H1 (cell line): ENCODE data around the gene SARS2. TPM values are rescaled to one million over a fixed set of nuclear protein-coding genes. Genes with fewer than 3 reads are reported as not detected.

Experiments
- CTCF ChIA-PET: fragments of 300-600 bp; sonication (Branson Sonifier 250); formaldehyde crosslinking; loops from one replicate; lab custom pipeline; 2021; ENCODE audit not compliant: partially characterized antibody; lab: Charles Lee
- POLR2A ChIA-PET: fragments of 300-600 bp; sonication (Branson Sonifier 250); formaldehyde crosslinking; loops from one replicate; lab custom pipeline; 2021; ENCODE audit warnings: inconsistent platforms; ENCODE audit not compliant: partially characterized antibody; lab: Charles Lee
- DNase-seq, 2 experiments: peaks; one replicate each; pipeline versions ENCODE4 v3.0.0 to v3.0.0-alpha.2; 2010 to 2022; ENCODE audit warnings: low spot score in 2 of 2, low read depth in 1 of 2, mixed read lengths in 1 of 2
- FAIRE-seq: peaks from 2 replicates; lab custom pipeline; 2011; peaks lifted over from hg19 to GRCh38; lab: Jason Lieb, UNC
- H2AFZ ChIP-seq: 2 replicates; pipeline ENCODE4 v1.8.1; 2012; ENCODE audit warnings: low read length, inconsistent platforms
- H2AK5ac ChIP-seq: 2 replicates; pipeline ENCODE4 v1.6.1; 2013; ENCODE audit warnings: low read depth, low read length
- H2BK120ac ChIP-seq: replicated peaks from 2 replicates; pipeline ENCODE3; 2013; ENCODE audit warnings: low read depth, low read length, inconsistent platforms
- H2BK12ac ChIP-seq: 2 replicates; pipeline ENCODE4 v1.6.1; 2013; ENCODE audit warnings: low read depth, low read length
- H2BK15ac ChIP-seq: 2 replicates; pipeline ENCODE4 v1.6.1; 2013; ENCODE audit warnings: low read length
- H2BK20ac ChIP-seq: 2 replicates; pipeline ENCODE4 v1.6.1; 2013; ENCODE audit warnings: low read length
- H2BK5ac ChIP-seq: 2 replicates; pipeline ENCODE4 v1.6.1; 2013; ENCODE audit warnings: low read depth, low read length
- H3K14ac ChIP-seq: 2 replicates; pipeline ENCODE4 v1.6.1; 2013; ENCODE audit warnings: inconsistent platforms; ENCODE audit not compliant: insufficient read length
- H3K18ac ChIP-seq: 2 replicates; pipeline ENCODE4 v1.6.1; 2013; ENCODE audit warnings: low read length; ENCODE audit errors: extremely low read depth
- H3K23ac ChIP-seq: 2 replicates; pipeline ENCODE4 v1.6.1; 2013; ENCODE audit warnings: inconsistent platforms; ENCODE audit not compliant: insufficient read length
- H3K23me2 ChIP-seq: 2 replicates; pipeline ENCODE4 v1.6.1; 2013; ENCODE audit warnings: low read depth, low read length
- H3K27ac ChIP-seq: 2 replicates; pipeline ENCODE4 v1.6.1; 2011; ENCODE audit warnings: low read depth, low read length, inconsistent platforms
- H3K27me3 ChIP-seq, 4 experiments: replicated peaks in 1 of 4; 1 replicate in 1 of 4; 2 replicates in 3 of 4; pipeline versions ENCODE4 v1.6.1 to v1.8.1; 2011 to 2013; ENCODE audit warnings: low read length in 3 of 4, mild to moderate bottlenecking in 3 of 4, inconsistent platforms in 2 of 4, mixed read lengths in 2 of 4, moderate library complexity in 1 of 4; ENCODE audit not compliant: control insufficient read depth in 3 of 4, insufficient read depth in 3 of 4; ENCODE audit errors: extremely low read depth in 1 of 4
- H3K36me3 ChIP-seq, 4 experiments: 2 replicates each; pipeline versions ENCODE4 v1.6.1 to v1.8.1; 2011 to 2013; ENCODE audit warnings: mild to moderate bottlenecking in 4 of 4, low read length in 3 of 4, moderate library complexity in 2 of 4, control low read depth in 1 of 4, inconsistent platforms in 1 of 4; ENCODE audit not compliant: insufficient read depth in 4 of 4, control insufficient read depth in 2 of 4
- H3K4ac ChIP-seq: replicated peaks from 2 replicates; pipeline ENCODE3; 2013; ENCODE audit warnings: low read length, low read depth, mixed read lengths, inconsistent platforms; ENCODE audit not compliant: insufficient read length
- H3K4me1 ChIP-seq, 4 experiments: replicated peaks in 1 of 4; 1 replicate in 1 of 4; 2 replicates in 3 of 4; pipeline versions ENCODE4 v1.6.1 to v1.8.1; 2011 to 2013; ENCODE audit warnings: low read length in 3 of 4, inconsistent platforms in 2 of 4, mixed read lengths in 1 of 4; ENCODE audit not compliant: insufficient read depth in 4 of 4, control insufficient read depth in 3 of 4
- H3K4me2 ChIP-seq, 2 experiments: 2 replicates each; pipeline versions ENCODE4 v1.6.1 to v1.8.1; 2011 to 2013; ENCODE audit warnings: low read depth in 2 of 2, low read length in 2 of 2, control low read depth in 1 of 2, inconsistent platforms in 1 of 2, mild to moderate bottlenecking in 1 of 2; ENCODE audit not compliant: insufficient read depth in 1 of 2
- H3K4me3 ChIP-seq, 4 experiments: fragments of 200-600, 300-600 bp in 1 of 4; sonication (generic), shearing (Covaris generic), sonication (Bioruptor Twin) in 1 of 4; 2 replicates each; pipeline versions ENCODE4 v1.5.1 to v1.8.1; 2011 to 2016; ENCODE audit warnings: low read length in 4 of 4, low read depth in 3 of 4, control low read depth in 2 of 4, inconsistent platforms in 2 of 4, mild to moderate bottlenecking in 2 of 4, mixed read lengths in 1 of 4, moderate library complexity in 1 of 4; ENCODE audit not compliant: insufficient read depth in 2 of 4; ENCODE audit errors: extremely low read depth in 1 of 4
- H3K56ac ChIP-seq: replicated peaks from 2 replicates; pipeline ENCODE3; 2013; ENCODE audit warnings: low read depth, mild to moderate bottlenecking, mixed read lengths, low read length, inconsistent platforms; ENCODE audit not compliant: insufficient read length
- H3K79me1 ChIP-seq: 2 replicates; pipeline ENCODE4 v1.6.1; 2013; ENCODE audit warnings: low read depth, low read length, control low read depth
- H3K79me2 ChIP-seq, 2 experiments: 2 replicates each; pipeline versions ENCODE4 v1.6.1 to v1.8.1; 2012 to 2013; ENCODE audit warnings: low read length in 2 of 2, mild to moderate bottlenecking in 2 of 2, inconsistent platforms in 1 of 2; ENCODE audit not compliant: insufficient read depth in 2 of 2, control insufficient read depth in 1 of 2
- H3K9ac ChIP-seq, 4 experiments: replicated peaks in 1 of 4; 1 replicate in 1 of 4; 2 replicates in 3 of 4; pipeline versions ENCODE4 v1.6.1 to v1.8.1; 2011 to 2013; ENCODE audit warnings: low read depth in 3 of 4, low read length in 3 of 4, control low read depth in 2 of 4, mild to moderate bottlenecking in 2 of 4, moderate library complexity in 2 of 4, inconsistent platforms in 1 of 4; ENCODE audit errors: extremely low read depth in 1 of 4
- H3K9me3 ChIP-seq, 2 experiments: 2 replicates each; pipeline versions ENCODE4 v1.6.1 to v1.8.1; 2012 to 2013; ENCODE audit warnings: mild to moderate bottlenecking in 2 of 2, moderate library complexity in 2 of 2, control low read depth in 1 of 2, inconsistent platforms in 1 of 2, low read depth in 1 of 2, low read length in 1 of 2, mixed read lengths in 1 of 2; ENCODE audit not compliant: insufficient read depth in 2 of 2
- H4K20me1 ChIP-seq, 2 experiments: replicated peaks in 1 of 2; 2 replicates each; pipeline versions ENCODE3 to v1.8.1; 2011 to 2013; ENCODE audit warnings: inconsistent platforms in 2 of 2, low read length in 2 of 2, mild to moderate bottlenecking in 1 of 2; ENCODE audit not compliant: insufficient read depth in 2 of 2, control insufficient read depth in 1 of 2
- H4K5ac ChIP-seq: 2 replicates; pipeline ENCODE4 v1.6.1; 2013; ENCODE audit warnings: low read length, low read depth, mixed read lengths, inconsistent platforms; ENCODE audit not compliant: insufficient read length
- H4K8ac ChIP-seq: 2 replicates; pipeline ENCODE4 v1.8.0; 2013; ENCODE audit warnings: mild to moderate bottlenecking, moderate library complexity, low read length, inconsistent platforms; ENCODE audit not compliant: insufficient read depth; ENCODE audit errors: extremely low read depth
- H4K91ac ChIP-seq: replicated peaks from 2 replicates; pipeline ENCODE3; 2013; ENCODE audit warnings: low read length, mixed read lengths, inconsistent platforms; ENCODE audit not compliant: insufficient read length
- KDM4A ChIP-seq: IDR thresholded peaks from one replicate; pipeline ENCODE4 v1.7.1; 2012; ENCODE audit warnings: low read depth, mild to moderate bottlenecking, moderate library complexity, low read length, inconsistent platforms; ENCODE audit not compliant: severe bottlenecking
- PHF8 ChIP-seq: fragments of 200-600 bp; sonication (generic); conservative IDR thresholded peaks from 2 replicates; pipeline ENCODE4 v1.7.1; 2012; ENCODE audit warnings: low read depth, mild to moderate bottlenecking, inconsistent platforms, low read length, moderate library complexity
- WGBS, 2 experiments: shearing (Covaris generic) in 1 of 2; methylation state at CpG; one replicate each; pipeline versions ENCODE4 v1.1.6 to v1.1.7; 2013 to 2015; ENCODE audit warnings: low lambda C conversion rate in 2 of 2, mixed read lengths in 2 of 2, inconsistent platforms in 1 of 2, low coverage in 1 of 2, missing lambda C conversion rate in 1 of 2; ENCODE audit not compliant: insufficient replicate concordance in 2 of 2, insufficient coverage in 1 of 2, insufficient read length in 1 of 2; ENCODE audit errors: extremely low coverage in 1 of 2, missing lambda C conversion rate in 1 of 2; 5-methylcytosine and 5-hydroxymethylcytosine counted together
- polyA plus RNA-seq, 7 experiments: library from polyadenylated mRNA; depleted of rRNA in 3 of 7; stranded (reverse) in 5 of 7; unstranded in 2 of 7; fragments of >200 nt in 5 of 7; fragments of 200-250 nt in 2 of 7; gene quantifications; 1 replicate in 5 of 7; 2 replicates in 1 of 7; 4 replicates in 1 of 7; pipeline versions ENCODE4 v1.2.1 to v1.2.3, GENCODE V29; 2011 to 2013; ENCODE audit warnings: missing spikeins in 2 of 7, mixed read lengths in 2 of 7
- total RNA-seq: library from RNA; stranded (reverse); fragmentation: NEBNext Ultra II Directional; extraction: Animal tissue kit (Norgen Biotek cat#: 25700); gene quantifications from 2 replicates; pipeline ENCODE4 v1.2.1, GENCODE V29; 2021

SARS2 gene
- total and polyA plus RNA-seq, 2 of the 8 experiments (the other 6 are each of a cell fraction or from before 2014, with no cell fraction given) = 68.0 to 102 TPM

- Histone ChIP-seq H3K23ac (no peak overlapping the region), H3K9ac (peak overlapping the region in 3 of 4 experiments; percentile 26 to 55 (median 29); a peak in 3 of 7 replicates), H2BK12ac (no peak overlapping the region), H3K4me3 (peak overlapping the region; percentile 74 to 90 (median 84)), H4K20me1 (no peaks in the 10 kb centered on the region), H3K56ac (no peak overlapping the region), H3K36me3 (no peaks in the 10 kb centered on the region), H2BK20ac (no peak overlapping the region), H3K79me2 (peaks cover 0 to 16% of the 10 kb centered on the region in 2 experiments; a peak in 2 of 4 replicates), H4K91ac (no peak overlapping the region), H4K8ac (no peak overlapping the region; the same call in 1 of the 2 replicates), H3K27ac (no peak overlapping the region), H4K5ac (no peak overlapping the region), H2AFZ (peak overlapping the region; percentile 83; the same call in 1 of the 2 replicates), H2BK15ac (no peak overlapping the region), H3K9me3 (0 out of 4 replicates have a peak, but pooled peaks cover 0 to 2% of the 10 kb centered on the region in 2 experiments), H2BK5ac (no peak overlapping the region), H3K4me1 (peaks cover 0 to 9% (median 3%) of the 10 kb centered on the region in 4 experiments; a peak in 4 of 7 replicates), H3K79me1 (no peaks in the 10 kb centered on the region; the same call in 1 of the 2 replicates), H3K27me3 (peaks cover 0 to 9% (median 4%) of the 10 kb centered on the region in 4 experiments; a peak in 3 of 7 replicates), H3K18ac (no peak overlapping the region)
- WGBS, 2 experiments = 30% methylated on average over 24 of the region's 25 CpGs; no CpG with 5 or more reads in 1 of the 2 experiments
- DNase-seq = no peak
- no peak for FAIRE-seq
- POLR2A ChIA-PET = no interaction called here
- TF ChIP-seq PHF8 (0 out of 2 replicates have a peak, but pooled peaks have one; percentile 10), KDM4A (no peak)
- TF ChIP-seq, all 59 proteins: peak for 1
- no peak overlapping the region for H2AK5ac ChIP-seq
- H2BK120ac ChIP-seq = no peak overlapping the region
- no peak overlapping the region for H3K14ac ChIP-seq
- peak overlapping the region; percentile 90 to 94 for H3K4me2 ChIP-seq
- H3K23me2 ChIP-seq = peaks cover 13% of the 10 kb centered on the region; the same call in 1 of the 2 replicates
- CTCF ChIA-PET = interaction anchor here (0.6 to 2.9 kb wide), 2 partner anchors 12 to 31 kb away, joined by 3 to 8 read pairs; partner anchors contain the start of genes MRPS12 and SARS2
- H3K4ac ChIP-seq = no peak overlapping the region
Observed at GRCh38 chr19:38898788-38899446, 31.6 kb downstream of the SARS2 start.
